HepG2 (cell line): Measurements from ENCODE around the gene NAALADL1. TPM values are rescaled to one million over a fixed set of nuclear protein-coding genes. Genes with fewer than 3 reads are reported as not detected.

Experiments used
- HNF1A ChIP-seq, 2 experiments: sonication (generic) in 1 of 2; formaldehyde crosslinking in 1 of 2; IDR thresholded peaks; 2 replicates each; pipeline versions ENCODE4 v1.4.0 to v1.6.1; 2016 to 2020; ENCODE audit warnings: borderline replicate concordance in 1 of 2, low read depth in 1 of 2, mild to moderate bottlenecking in 1 of 2, missing genetic modification reagents in 1 of 2
- IRF2 ChIP-seq: IDR thresholded peaks from 2 replicates; pipeline ENCODE4 v1.6.1; 2018; ENCODE audit warnings: missing genetic modification reagents, missing compliant biosample characterization
- POLR2A ChIP-seq, 2 experiments: IDR thresholded peaks; 2 replicates each; pipeline ENCODE4 v1.6.1; 2011; ENCODE audit warnings: low read depth in 2 of 2, low read length in 2 of 2, mild to moderate bottlenecking in 1 of 2, moderate library complexity in 1 of 2; ENCODE audit not compliant: insufficient read depth in 1 of 2
- RERE ChIP-seq: IDR thresholded peaks from 2 replicates; pipeline ENCODE4 v1.6.1; 2016; ENCODE audit warnings: low read depth, missing genetic modification reagents, missing compliant biosample characterization
- TFDP1 ChIP-seq: IDR thresholded peaks from 2 replicates; pipeline ENCODE4 v1.6.1; 2016; ENCODE audit warnings: missing compliant biosample characterization, missing genetic modification reagents, borderline replicate concordance
- ZNF687 ChIP-seq: sonication (generic); formaldehyde crosslinking; IDR thresholded peaks from 2 replicates; pipeline ENCODE4 v1.5.1; 2020; ENCODE audit warnings: mild to moderate bottlenecking, missing genetic modification reagents, moderate library complexity
- ZNF709 ChIP-seq: sonication (generic); formaldehyde crosslinking; IDR thresholded peaks from 2 replicates; pipeline ENCODE4 v1.5.0; 2020; ENCODE audit warnings: mild to moderate bottlenecking, missing genetic modification reagents
- polyA plus RNA-seq, 8 experiments: library from polyadenylated mRNA; depleted of rRNA in 3 of 8; stranded (reverse) in 7 of 8; unstranded in 1 of 8; fragments of >200 nt; fragmentation: Illumina TruSeq in 4 of 8; extraction: Trizol in 4 of 8; gene quantifications; 2 replicates each; pipeline versions ENCODE4 v1.2.1 to v1.2.3, GENCODE V29; 2011 to 2016; ENCODE audit warnings: low read depth in 4 of 8, missing spikeins in 1 of 8, mixed read lengths in 1 of 8; ENCODE audit not compliant: insufficient read depth in 1 of 8
- total RNA-seq, 5 experiments: library from RNA; depleted of rRNA; stranded (reverse); fragments of >200 nt; fragmentation: Illumina TruSeq; extraction: Trizol; gene quantifications; 2 replicates each; pipeline ENCODE4 v1.2.3, GENCODE V29; 2016; ENCODE audit warnings: low read depth in 1 of 5

The NAALADL1 gene
- total and polyA plus RNA-seq, 2 of the 13 experiments (the other 11 are each of a cell fraction or from before 2014, with no cell fraction given) = 9.3 to 33.9 TPM

GRCh38 chr11:64998690-64999431, 59.5 kb downstream of the NAALADL1 start (continued):
- TF ChIP-seq HNF1A (IDR thresholded peaks at IDR 0.05; ENCODE audit: low read depth) (peak; percentile 90), HNF1A (CRISPR knock-in tag; IDR thresholded peaks at IDR 0.05; ENCODE audit: borderline replicate concordance) (peak; percentile 83; the same call in 1 of the 2 replicates), POLR2A (IDR thresholded peaks at IDR 0.05; ENCODE audit: insufficient read depth in 1 of 2, low read depth in 2 of 2, low read length in 2 of 2) (peak in 1 of 2 experiments; percentile 53; a peak in 2 of 4 replicates), ZNF687 (CRISPR knock-in tag) (peak; percentile 60), RERE (CRISPR knock-in tag) (no peak), IRF2 (0 out of 2 replicates have a peak, but pooled peaks have one; percentile 29), ZNF709 (CRISPR knock-in tag) (0 out of 2 replicates have a peak, but pooled peaks have one; percentile 27), TFDP1 (CRISPR knock-in tag) (peak; percentile 2; the same call in 1 of the 2 replicates)
